ENCODE measurements around the gene EIF4A3. TPM values are rescaled to one million over a fixed set of nuclear protein-coding genes. Genes with fewer than 3 reads are reported as not detected.

The EIF4A3 gene
- total RNA-seq, 1 experiment from 2014 or later = 155 TPM

DNA sequence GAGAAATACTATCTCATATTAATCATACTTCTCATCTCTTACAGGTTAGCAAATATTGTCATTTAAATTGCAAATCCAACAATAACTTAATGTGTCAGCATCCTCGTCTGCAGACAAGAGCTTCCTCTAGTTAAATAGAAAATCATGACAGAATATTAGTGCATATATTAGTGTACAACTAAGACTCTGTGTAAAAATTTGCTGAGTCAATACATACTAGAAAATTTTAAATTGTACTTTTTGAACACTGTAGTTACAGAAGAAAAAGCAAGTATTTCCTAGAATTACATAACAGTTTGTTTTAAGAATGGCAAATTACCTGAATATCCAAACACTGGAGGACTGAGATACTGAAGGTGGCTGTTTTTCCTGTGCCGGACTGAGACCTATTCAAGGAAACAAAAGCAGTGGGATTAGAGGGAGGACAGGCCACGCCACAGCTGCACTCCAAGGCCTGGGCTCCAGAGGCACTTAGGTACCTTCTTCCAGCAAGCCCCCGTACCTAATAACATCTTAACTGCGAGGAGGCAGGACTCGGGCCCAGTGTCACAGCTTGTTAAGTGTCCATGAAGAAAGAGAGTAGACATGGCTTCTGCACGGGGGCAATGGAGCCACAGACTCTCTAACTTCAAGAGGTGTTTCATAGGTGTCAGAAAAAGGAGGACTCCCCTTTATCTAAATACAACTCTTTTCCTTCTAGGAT is 5.3 kb downstream of the EIF4A3 start:
- POLR2A ChIA-PET (ENCODE audit: low non-redundant PET) = no interaction called here
- H3K4me1 ChIP-seq (ENCODE audit: insufficient read depth, low read length, poor library complexity, severe bottlenecking) = peaks cover 12% of the 10 kb centered on the region

DNA sequence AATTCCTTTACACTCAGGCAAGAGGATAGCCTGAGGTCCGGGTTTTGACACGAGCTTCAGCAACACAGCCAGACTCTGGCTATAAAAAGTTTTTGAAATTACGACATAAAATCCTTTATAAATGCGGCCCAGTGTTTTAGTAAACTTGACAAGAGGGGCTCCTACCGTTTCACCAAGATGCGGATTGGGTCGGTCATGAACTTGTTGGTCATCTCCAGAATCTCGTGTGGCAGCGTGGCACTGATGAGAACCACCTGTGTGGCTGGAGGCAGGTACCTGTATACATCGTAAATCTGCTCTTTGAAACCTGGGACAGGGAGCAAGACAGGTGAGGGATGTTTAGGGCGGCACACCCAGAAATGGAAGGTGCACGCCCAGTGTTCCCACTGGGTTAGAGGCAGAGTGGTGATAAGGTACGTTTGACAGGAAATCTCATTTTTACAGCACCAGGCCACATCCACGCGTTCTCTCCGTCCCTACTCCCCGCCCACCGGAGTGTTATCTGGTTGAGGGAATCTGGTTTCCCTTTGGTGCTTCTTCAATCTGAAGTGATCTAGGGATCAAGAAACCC is 8.0 kb downstream of the EIF4A3 start:
- H3K27me3 ChIP-seq (replicated peaks; ENCODE audit: insufficient read depth, low read depth, low read length, poor library complexity) = no peaks in the 10 kb centered on the region
- BruUV-seq (replicated peaks) = no TSS peak
- DNase-seq (ENCODE audit: low spot score) = no peak
- no peak for TF ChIP-seq EZH2 (IDR thresholded peaks at IDR 0.05; ENCODE audit: borderline replicate concordance, low read depth, low read length, poor library complexity, severe bottlenecking)
- TF ChIP-seq, protein P1, sequence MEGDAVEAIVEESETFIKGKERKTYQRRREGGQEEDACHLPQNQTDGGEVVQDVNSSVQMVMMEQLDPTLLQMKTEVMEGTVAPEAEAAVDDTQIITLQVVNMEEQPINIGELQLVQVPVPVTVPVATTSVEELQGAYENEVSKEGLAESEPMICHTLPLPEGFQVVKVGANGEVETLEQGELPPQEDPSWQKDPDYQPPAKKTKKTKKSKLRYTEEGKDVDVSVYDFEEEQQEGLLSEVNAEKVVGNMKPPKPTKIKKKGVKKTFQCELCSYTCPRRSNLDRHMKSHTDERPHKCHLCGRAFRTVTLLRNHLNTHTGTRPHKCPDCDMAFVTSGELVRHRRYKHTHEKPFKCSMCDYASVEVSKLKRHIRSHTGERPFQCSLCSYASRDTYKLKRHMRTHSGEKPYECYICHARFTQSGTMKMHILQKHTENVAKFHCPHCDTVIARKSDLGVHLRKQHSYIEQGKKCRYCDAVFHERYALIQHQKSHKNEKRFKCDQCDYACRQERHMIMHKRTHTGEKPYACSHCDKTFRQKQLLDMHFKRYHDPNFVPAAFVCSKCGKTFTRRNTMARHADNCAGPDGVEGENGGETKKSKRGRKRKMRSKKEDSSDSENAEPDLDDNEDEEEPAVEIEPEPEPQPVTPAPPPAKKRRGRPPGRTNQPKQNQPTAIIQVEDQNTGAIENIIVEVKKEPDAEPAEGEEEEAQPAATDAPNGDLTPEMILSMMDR (conservative IDR thresholded peaks at IDR 0.05; ENCODE audit: low read depth, low read length) = no peak
- no peak overlapping the region for H3K27ac ChIP-seq (ENCODE audit: low read depth, low read length, poor library complexity, severe bottlenecking)
- H3K4me3 ChIP-seq (ENCODE audit: low read depth, low read length, poor library complexity, severe bottlenecking) = no peak overlapping the region
- H3K9me3 ChIP-seq (ENCODE audit: low read depth, low read length, poor library complexity, severe bottlenecking) = no peaks in the 10 kb centered on the region
- peaks cover 100% of the 10 kb centered on the region for H3K36me3 ChIP-seq (ENCODE audit: insufficient read depth, low read length, poor library complexity, severe bottlenecking)
- intact Hi-C loops (cut with micrococcal nuclease; ENCODE audit: unreplicated experiment) = no loop called here
- CTCF ChIA-PET = no interaction called here
- POLR2A ChIA-PET (ENCODE audit: low non-redundant PET) = no interaction called here
- H3K4me1 ChIP-seq (ENCODE audit: insufficient read depth, low read length, poor library complexity, severe bottlenecking) = no peaks in the 10 kb centered on the region

More for the DNA sequence above, 5.3 kb downstream of the EIF4A3 start:
- intact Hi-C loops (cut with micrococcal nuclease; ENCODE audit: unreplicated experiment) = no loop called here
- H3K27me3 ChIP-seq (replicated peaks; ENCODE audit: insufficient read depth, low read depth, low read length, poor library complexity) = no peaks in the 10 kb centered on the region
- H3K27ac ChIP-seq (ENCODE audit: low read depth, low read length, poor library complexity, severe bottlenecking) = no peak overlapping the region
- no peaks in the 10 kb centered on the region for H3K9me3 ChIP-seq (ENCODE audit: low read depth, low read length, poor library complexity, severe bottlenecking)
- no peak for TF ChIP-seq EZH2 (IDR thresholded peaks at IDR 0.05; ENCODE audit: borderline replicate concordance, low read depth, low read length, poor library complexity, severe bottlenecking)
- TF ChIP-seq, protein P1 (conservative IDR thresholded peaks at IDR 0.05; ENCODE audit: low read depth, low read length) = no peak
- CTCF ChIA-PET = no interaction called here
- H3K4me3 ChIP-seq (ENCODE audit: low read depth, low read length, poor library complexity, severe bottlenecking) = no peak overlapping the region
- peaks cover 78% of the 10 kb centered on the region for H3K36me3 ChIP-seq (ENCODE audit: insufficient read depth, low read length, poor library complexity, severe bottlenecking)
- DNase-seq (ENCODE audit: low spot score) = no peak
- BruUV-seq (replicated peaks) = no TSS peak

DNA sequence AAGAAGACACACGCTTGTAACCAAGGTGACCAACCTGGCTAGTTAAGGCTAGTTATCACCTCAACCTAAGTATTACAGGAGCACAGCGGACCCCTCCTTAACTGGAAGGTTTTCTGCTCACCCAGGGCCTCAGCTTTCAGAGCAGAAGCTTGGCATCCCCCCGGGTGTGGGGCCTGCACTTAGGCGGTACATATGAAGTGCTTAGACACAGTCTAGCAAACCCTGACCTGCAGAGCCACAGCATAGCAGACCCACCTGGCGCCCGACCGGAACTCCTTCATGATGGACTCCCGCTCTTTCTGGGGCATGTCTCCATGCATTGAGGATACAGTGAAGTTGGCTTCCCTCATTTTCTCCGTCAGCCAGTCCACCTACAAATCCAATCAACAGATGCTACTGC is 9.8 kb downstream of the EIF4A3 start:
- no peaks in the 10 kb centered on the region for H3K27me3 ChIP-seq (replicated peaks; ENCODE audit: insufficient read depth, low read depth, low read length, poor library complexity)
- H3K36me3 ChIP-seq (ENCODE audit: insufficient read depth, low read length, poor library complexity, severe bottlenecking) = peaks cover 89% of the 10 kb centered on the region
- no TSS peak for BruUV-seq (replicated peaks)
- H3K27ac ChIP-seq (ENCODE audit: low read depth, low read length, poor library complexity, severe bottlenecking) = no peak overlapping the region
- H3K4me1 ChIP-seq (ENCODE audit: insufficient read depth, low read length, poor library complexity, severe bottlenecking) = no peaks in the 10 kb centered on the region
- H3K9me3 ChIP-seq (ENCODE audit: low read depth, low read length, poor library complexity, severe bottlenecking) = no peaks in the 10 kb centered on the region
- intact Hi-C loops (cut with micrococcal nuclease; ENCODE audit: unreplicated experiment) = no loop called here
- DNase-seq (ENCODE audit: low spot score) = no peak
- TF ChIP-seq, protein P1 (conservative IDR thresholded peaks at IDR 0.05; ENCODE audit: low read depth, low read length) = no peak
- TF ChIP-seq EZH2 (IDR thresholded peaks at IDR 0.05; ENCODE audit: borderline replicate concordance, low read depth, low read length, poor library complexity, severe bottlenecking) = no peak
- CTCF ChIA-PET = interaction anchor here (0.6 kb wide), 1 partner anchor 298 kb away, joined by 6 read pairs; the partner anchor contains the start of gene CBX4
- H3K4me3 ChIP-seq (ENCODE audit: low read depth, low read length, poor library complexity, severe bottlenecking) = no peak overlapping the region
- POLR2A ChIA-PET (ENCODE audit: low non-redundant PET) = no interaction called here
